NCI-H2029 (cell line): ENCODE results near the gene TFCP2.
"Not testable (repeated sequence)": the region's sequence is repeated elsewhere in the genome, so short reads cannot be mapped to it uniquely, and the experiment has no call there.

Experiments
- DNase-seq: peaks from one replicate; lab custom pipeline; 2025; lab: John Stamatoyannopoulos, UW

TFCP2 gene

GRCh38 chr12:51172515-51173431 lies at the start of gene TFCP2:
TFCP2 (minus strand) TSS chr12:51173135; CDS start chr12:51172422, 713 bp downstream.
- DNase-seq = peak; percentile 98

- DNase-seq = no peak
Measured at GRCh38 chr12:51222461-51222860, 49.5 kb upstream of the TFCP2 start.

- not testable (repeated sequence) for DNase-seq
Measured at GRCh38 chr12:51219857-51220256, 46.9 kb upstream of the TFCP2 start.

- DNase-seq = no peak
Measured at GRCh38 chr12:51219322-51219721, 46.4 kb upstream of the TFCP2 start.

GRCh38 chr12:51218607-51219161 lies 45.7 kb upstream of the TFCP2 start:
- DNase-seq = no peak

GRCh38 chr12:51217968-51218606 lies 45.2 kb upstream of the TFCP2 start, which contains the start of gene POU6F1:
POU6F1 (minus strand) TSS chr12:51218062; CDS start chr12:51206836, 11,226 bp downstream.
- peak; percentile 55 for DNase-seq

GRCh38 chr12:51217133-51217967 lies 44.4 kb upstream of the TFCP2 start:
- no peak for DNase-seq

GRCh38 chr12:51216642-51217041 lies 43.7 kb upstream of the TFCP2 start:
- DNase-seq = no peak

GRCh38 chr12:51214895-51215294 lies 42.0 kb upstream of the TFCP2 start:
- no peak for DNase-seq

GRCh38 chr12:51210690-51211395 lies 37.9 kb upstream of the TFCP2 start:
- DNase-seq = no peak

GRCh38 chr12:51209259-51209658 lies 36.3 kb upstream of the TFCP2 start:
- DNase-seq = no peak

- DNase-seq = no peak
Measured at GRCh38 chr12:51208016-51208660, 35.2 kb upstream of the TFCP2 start.

GRCh38 chr12:51205350-51205749 lies 32.4 kb upstream of the TFCP2 start:
- DNase-seq = no peak

- no peak for DNase-seq
Measured at GRCh38 chr12:51202718-51203117, 29.8 kb upstream of the TFCP2 start.

GRCh38 chr12:51200806-51201205 lies 27.9 kb upstream of the TFCP2 start:
- DNase-seq = no peak

GRCh38 chr12:51200156-51200555 lies 27.2 kb upstream of the TFCP2 start:
- no peak for DNase-seq

- DNase-seq = no peak
Measured at GRCh38 chr12:51199366-51199945, 26.5 kb upstream of the TFCP2 start.

GRCh38 chr12:51198568-51199365 lies 25.8 kb upstream of the TFCP2 start:
- no peak for DNase-seq

- DNase-seq = no peak
Measured at GRCh38 chr12:51197736-51198567, 25.0 kb upstream of the TFCP2 start.
